Fibroblast of skin of right biceps (primary cell): Measurements from ENCODE around the gene STRN.
"Not testable (repeated sequence)": the region's sequence is repeated elsewhere in the genome, so short reads cannot be mapped to it uniquely, and the experiment has no call there.

Source experiments
- DNase-seq: peaks from one replicate; pipeline ENCODE4 v3.0.0-alpha.2; 2013

Gene STRN

DNA sequence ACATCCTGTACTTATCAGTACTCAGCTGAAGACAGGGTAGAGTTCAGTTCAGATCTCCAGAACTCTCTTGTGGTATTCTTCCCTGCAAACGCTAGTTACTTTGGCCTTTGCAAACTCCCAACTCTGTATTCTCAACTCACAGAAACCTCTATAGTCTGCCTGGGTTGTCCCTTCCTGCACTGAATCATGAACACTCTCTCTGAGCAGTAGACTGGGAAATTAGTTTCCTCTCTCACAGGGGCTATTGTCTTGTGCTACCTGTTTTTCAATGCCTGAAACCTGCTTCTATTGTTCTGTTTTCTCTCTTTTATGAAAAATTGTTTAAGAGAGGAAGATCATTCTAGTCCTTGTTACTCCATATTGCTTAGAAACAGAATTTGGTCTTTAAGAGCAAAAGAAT lies 135.2 kb downstream of the STRN start:
- no peak for DNase-seq

DNA sequence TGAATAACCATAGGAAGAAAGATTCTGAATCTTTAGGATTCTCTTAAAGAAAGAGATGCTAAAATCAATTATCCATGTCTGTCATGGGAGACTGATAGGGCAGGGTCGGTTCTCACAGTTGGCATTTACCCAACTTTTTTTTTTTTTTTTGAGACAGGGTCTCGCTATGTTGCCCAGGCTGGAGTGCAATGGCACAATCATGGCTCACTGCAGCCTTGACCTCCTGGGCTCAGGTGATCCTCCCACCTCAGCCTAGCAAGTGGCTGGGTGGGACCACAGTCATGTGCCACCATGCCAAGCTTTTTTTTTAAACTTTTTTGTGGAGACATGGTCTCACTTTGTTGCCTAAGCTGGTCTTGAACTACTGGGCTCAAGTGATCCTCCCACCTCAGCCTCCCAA lies 141.7 kb downstream of the STRN start:
- not testable (repeated sequence) for DNase-seq

DNA sequence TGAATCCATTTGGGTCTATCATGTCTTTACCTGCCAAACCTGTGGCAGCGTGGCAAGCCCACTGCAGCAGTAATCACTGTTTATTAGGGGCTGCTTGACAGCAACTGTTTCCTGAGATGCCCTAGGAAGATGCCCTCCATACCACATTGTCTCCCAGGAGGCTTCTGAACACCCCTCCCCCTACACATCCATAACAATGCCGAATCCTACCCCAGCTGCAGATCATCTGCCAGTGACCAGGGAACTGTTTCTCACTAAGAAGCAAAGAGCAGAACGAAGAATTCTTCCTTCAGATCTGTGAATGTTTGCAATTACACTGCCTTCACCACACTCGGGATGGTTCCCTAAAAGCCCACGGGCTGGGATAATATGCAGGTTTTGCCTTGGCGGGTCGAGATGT lies 142.1 kb downstream of the STRN start:
- DNase-seq, result no peak

DNA sequence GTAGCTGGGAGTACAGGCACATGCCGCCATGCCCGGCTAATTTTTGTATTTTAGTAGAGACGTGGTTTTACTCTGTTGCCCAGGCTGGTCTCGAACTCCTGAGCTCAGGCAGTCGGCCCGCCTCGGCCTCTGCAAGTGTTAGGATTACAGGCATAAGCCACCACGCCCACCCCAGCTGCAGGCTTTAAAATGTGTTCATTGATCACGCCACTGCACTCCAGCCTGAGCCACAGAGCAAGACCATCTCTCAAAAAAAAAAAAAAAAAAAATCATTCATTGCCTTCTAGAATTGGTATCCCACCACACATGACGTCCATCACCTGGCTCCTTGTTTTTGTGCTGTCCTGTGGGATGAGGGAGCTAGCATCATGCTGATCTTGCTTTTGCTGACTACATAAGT lies 142.5 kb downstream of the STRN start:
- DNase-seq, result no peak

DNA sequence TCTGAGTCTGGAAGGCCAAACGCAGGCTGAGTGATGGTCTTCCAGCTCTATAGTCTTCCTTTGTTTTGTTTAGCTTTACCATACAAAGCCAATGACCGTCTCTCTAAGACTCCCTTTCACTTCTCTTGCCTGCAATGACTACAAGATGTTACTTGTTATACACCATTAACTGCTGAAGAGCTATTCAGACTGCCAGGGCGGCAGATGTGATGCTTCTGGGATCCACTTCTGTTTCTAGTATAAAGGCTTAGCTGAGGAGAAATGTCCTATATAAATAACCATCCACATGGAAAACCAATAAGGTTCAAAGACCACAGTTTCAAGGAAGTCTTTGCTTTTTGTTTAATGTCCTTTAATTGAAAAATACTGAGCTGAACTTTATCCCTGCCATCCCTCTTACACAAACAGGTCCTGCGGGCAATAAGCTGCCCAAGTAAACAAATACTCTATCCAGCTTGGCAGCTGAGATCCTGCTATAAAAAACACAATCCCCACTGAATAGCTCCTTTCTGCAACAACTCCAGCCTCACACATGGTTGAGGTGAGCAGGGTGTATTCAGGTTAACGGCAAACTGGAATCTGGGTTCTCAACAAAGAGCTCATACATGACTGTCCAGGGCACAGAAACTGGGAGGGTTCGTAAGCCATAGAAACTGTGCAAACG lies 145.3 kb downstream of the STRN start:
- no peak for DNase-seq

DNA sequence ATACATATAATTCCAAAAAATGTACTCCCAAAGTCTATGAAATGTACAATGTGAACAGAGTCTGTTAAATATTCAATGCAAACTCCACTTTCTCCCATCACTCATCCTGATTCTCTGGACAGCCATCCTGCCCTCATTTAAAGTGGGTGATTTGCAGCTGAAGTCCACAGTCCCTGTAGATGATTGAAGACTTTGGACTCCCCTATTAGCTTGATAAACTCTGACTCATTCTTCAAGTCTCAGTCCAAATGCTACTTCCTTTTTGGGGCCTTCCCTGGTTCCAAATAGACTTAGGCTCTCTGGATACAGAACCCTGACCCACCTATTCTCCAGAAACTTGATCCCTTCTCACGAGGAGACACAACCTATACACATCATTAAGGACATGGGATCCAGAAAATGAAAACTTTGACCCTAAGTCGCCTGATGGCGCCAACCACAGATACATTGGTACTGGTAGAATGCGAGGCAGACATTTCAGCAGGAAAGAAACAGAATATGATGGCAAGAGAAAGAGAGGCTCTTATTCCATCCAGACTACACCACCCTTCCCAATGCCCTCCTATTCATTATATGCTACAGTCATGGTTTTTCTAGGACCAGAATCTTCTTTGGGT lies 147.1 kb downstream of the STRN start:
- DNase-seq, result no peak

DNA sequence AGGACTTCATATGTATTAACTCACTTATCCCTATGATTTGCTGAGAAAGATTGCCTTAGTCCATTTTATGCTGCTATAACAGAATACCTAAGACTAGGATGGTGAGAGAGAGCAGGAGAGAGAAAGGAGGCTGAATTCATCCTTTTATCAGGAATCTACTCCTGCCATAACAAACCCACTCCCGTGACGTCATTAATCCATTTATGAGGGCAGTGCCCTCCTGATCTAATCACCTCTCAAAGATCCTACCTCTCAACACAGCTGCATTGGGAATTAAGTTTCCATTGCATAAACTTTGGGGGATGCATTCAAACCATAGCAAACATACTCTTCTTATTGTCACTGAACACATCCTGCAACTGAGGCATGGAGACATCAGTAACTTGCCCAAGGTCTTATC lies 147.8 kb downstream of the STRN start:
- no peak for DNase-seq

DNA sequence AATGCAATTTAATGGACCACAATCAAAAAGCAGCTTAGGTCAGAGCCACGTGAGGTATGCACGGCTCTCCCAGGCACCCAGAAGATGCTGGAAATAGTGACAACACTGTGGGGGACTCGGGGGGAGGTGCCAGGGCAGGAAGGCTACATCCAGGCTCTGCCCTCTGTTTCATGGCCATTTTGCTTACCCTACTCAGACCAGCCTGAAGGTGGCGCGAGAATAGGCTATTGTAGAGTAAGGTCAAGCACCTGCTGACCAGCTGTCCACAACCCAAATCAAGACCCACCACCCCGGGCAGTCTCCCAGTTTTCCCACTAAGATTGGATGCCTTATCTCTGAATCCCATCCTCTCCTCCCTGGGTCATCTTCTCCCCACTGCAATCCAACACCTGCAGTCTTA lies 154.1 kb downstream of the STRN start:
- no peak for DNase-seq

DNA sequence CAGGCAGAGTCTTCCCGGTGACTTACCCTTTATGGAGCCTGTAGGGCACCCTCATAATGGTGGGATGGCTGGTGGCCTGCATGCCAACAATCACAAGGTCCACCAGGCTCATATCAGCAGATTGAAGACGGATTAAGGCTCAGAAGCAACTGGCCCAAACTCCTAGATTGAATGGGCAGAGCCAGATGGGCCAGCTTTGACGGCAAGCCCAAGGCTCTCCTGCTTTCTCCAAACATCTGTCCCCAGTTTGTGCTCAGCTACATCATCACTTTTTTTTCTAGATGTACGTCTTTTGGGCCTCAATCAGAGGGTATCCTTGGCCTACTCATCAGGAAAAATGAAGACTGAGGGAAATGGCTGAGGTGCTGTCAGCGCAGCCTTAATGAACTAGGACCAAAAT lies 155.3 kb downstream of the STRN start:
- no peak for DNase-seq

DNA sequence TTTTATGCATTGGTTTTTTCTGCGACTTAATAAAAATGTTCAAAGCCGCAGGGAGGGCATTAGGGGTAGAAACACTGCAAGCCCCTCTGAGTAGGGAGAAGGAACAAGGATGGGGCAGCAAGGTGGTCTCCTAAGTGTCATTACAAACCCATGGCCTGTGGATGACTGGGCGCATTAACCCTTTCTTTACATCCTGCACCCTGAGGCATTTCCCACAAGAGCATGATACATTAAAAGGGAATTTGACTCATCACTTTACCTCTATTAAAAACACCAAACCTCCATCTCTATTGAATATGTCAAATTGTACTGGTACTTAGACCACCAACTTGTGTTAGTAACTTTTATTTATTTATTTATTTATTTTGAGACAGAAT lies 157.3 kb downstream of the STRN start:
- DNase-seq, result no peak

DNA sequence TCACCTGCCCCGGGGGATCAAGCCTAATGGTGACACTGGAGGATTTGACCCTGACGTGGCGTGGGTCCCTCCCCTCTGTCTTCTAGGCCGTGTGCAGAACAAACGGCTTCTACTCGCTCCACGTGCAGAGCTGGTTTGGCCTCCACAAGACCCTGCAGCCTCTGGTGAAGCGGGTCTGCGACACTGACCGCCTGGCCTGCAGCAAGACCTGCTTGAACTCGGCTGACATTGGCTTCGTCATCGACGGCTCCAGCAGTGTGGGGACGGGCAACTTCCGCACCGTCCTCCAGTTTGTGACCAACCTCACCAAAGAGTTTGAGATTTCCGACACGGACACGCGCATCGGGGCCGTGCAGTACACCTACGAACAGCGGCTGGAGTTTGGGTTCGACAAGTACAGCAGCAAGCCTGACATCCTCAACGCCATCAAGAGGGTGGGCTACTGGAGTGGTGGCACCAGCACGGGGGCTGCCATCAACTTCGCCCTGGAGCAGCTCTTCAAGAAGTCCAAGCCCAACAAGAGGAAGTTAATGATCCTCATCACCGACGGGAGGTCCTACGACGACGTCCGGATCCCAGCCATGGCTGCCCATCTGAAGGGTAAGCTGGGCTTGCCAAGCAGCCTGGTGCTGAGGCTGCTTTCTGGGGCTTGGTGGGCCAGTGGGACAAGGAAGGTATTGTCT lies 157.8 kb downstream of the STRN start:
- no peak for DNase-seq

DNA sequence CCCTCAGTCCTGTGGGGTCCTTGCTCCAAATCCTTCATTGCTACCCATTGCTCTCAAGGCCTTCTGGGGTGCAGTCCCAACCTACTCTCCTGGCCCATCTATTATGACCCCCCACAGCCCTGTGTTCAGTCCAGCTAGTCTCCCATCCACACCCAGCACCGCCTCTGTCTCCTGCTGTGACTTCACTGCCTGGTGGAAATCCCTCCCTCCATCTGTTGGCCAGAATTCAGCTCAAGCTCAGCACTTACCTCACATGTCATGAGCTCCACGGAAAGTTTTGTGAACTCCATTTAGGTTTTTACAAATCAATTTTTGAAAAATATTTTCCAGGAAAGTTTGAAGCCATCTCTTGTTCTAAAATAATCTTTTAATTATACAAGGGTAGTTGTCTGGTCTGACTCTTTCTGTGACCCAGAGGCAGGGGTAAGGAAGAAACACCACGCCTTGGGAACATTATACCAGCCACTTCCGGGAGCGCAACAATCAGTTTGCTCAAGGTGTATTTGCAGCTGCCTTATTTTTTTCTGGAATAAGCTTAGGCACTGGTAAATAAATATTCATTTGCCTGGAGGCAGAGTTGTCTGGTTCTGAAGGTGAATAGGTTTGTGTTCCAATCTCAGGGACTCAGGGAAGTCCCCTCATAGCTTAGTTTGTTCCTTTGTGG lies 159.0 kb downstream of the STRN start:
- no peak for DNase-seq

DNA sequence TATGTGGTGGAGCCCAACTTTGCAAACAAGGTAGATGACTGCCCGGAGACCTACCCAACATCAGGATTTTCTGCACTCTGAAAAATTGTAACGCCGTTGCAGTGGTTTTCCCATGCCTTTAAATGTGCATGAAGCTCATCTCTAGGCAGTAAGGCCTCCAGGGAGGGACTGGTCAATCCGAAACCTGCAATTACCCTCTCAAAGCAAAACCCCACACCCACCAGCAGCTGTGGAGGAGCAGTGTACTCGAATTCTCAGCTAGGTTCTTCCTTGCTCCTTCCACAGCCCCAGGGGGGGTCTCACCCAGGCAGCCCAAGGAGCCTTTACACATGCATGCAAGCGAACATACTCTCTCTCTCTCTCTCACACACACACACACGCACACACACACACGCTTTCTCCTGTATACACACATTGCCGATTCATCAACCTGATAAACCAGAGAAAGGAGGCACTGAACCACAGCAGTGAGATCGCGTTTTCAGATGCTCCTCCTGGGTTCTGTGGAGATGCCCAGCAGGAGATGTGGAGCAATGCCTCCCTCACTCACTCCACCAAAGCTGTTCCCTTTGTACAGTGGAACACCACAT lies 160.6 kb downstream of the STRN start:
- no peak for DNase-seq

DNA sequence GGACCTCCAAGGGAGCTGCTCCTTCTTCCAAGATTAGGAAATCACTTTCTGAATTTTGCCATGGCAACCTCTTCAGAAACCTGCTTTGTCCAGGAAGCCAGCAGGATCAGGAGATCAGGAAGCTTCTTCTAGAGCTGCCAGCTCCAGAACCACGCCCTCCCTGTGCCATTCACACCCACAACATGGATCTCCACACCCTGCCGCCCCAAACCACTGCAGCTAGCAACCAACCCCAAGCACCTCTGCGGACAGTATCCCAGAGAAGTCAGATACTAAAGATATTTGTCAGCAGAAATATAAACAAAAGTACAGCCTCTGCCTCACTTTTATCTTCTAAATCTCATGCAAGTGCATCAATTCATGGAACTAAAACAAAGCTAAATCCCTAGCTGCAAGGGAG lies 163.4 kb downstream of the STRN start:
- no peak for DNase-seq

DNA sequence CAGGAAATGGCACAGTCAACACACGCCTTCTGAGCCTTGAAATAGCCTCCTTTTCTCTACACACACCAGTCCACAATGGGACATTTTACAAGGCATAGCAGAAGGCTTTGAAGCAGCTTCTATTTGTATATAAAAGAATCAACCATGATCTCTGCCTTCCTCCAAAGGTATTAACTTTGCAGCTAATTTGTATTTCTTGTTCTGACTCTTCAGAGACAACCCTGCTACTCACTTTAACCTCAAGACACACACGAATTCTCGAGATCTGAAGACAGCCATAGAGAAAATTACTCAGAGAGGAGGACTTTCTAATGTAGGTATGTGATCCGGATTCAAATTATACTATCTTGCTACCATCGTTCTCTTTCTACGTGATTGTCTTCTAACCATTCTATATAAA lies 165.2 kb downstream of the STRN start:
- DNase-seq, result no peak

DNA sequence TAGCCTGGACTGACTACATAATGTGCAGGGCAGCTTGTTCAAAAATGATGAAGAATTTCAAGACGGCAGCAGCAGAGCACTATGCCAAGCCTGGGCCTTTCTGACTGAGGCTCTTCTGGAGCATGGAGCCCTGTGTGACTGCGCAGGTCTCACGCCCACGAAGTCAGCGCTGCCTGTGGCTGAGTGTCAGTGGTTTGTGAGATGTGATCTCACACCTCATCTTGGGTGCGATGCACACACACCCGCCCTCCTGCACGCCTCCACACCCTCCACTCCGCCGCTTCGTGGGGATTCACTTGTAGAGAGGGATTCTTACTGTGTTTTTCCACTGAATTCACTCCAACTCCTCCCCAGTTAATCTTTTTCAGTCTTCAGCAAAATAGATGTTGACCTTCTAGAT lies 166.0 kb downstream of the STRN start:
- DNase-seq, result no peak

DNA sequence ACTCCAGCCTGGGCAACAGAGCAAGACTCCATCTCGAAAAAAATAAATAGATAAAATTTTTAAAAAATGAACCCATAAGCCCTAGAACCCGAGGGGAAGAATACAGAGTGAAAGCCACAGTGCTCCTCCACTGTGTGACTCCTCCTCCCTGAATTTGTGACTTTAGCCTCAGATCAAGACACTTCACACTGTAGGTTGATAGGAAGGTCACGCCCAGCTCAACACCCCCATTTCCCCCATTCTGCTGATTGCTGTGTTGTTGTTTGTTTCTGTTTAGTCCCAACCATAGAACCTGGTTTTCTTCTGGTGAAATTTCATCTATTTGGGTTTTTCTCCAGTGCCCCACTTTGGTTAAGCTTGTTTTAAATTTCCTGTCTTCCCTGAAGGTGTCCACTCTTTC lies 167.6 kb downstream of the STRN start:
- DNase-seq, result no peak

DNA sequence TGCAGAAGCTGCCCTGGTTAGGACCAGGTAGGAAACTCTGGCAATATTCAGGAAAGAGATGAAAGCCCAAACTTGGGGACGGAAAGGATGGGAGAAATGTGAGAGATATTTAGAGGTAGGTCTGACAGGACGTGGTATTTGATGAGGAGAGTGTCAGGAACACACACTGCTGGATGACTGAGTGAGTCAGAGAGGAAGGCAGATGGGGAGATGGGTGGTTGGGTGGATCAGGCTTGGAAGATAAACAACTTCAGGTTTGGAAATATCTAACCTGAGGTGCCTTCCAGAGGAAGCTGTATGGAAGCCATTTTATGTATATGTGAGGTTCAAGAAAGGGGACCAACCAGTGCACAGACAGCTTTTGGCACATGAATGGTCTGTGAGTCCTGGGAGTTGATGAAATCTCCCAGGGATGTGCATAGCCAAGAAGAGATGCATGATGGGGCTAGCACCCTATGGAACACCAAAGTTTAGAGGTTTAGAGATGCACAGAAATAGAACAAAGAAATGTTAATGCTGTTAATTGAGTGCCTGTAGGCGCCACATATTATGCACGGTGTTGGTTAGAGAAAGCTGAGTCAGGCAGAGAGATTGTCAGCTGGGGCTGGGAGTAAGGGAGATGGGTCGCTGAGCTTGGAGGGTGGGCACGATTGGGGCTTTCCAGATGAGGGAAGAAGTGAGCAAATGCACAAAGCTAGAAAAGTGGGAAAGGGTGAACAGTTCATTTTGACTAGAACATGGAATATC lies 168.8 kb downstream of the STRN start:
- peak; percentile 22 for DNase-seq
